ENCODE data around the gene ZNF124. TPM values are rescaled to one million over a fixed set of nuclear protein-coding genes. Genes with fewer than 3 reads are reported as not detected.

Gene ZNF124
- total RNA-seq, 4 donors from 2014 or later: 14.2 to 29.4 (median 23.2) TPM

DNA sequence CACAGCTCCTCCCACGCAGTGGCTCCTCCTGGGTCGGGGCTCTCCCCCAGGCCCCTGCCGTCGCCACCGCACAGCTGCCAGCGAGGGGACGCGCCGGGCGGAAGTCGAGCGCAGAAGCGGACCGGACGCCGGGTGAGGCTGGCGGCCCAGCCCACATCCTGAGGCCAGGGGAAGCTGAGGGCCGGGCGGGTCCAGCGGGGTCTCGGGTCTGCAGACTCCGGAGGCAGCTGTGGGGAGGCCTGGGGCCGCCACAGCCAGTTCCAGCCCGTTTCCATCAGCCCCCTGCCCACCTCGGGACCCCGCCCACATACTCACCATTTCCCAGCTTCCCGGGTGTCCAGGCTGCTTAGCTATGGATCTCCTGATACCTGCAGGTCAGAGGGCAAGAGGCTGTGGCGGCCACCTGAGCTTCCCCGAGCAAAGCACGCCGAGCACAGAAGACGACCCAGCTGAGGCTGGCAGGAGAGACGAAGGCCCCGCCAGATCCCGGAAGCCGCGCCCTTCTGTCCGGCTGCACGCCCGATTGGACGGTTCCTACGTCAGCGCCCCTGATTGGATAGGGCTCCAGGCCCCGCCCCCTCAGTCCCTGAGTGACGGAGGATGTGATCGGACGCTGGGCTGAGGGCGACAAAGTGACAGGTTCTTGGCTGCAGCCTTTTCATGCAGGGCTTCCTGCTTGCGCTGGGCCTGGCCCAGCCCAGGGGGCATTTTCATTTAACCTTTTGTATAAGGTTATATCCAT lies 38.7 kb upstream of the ZNF124 start:
- no peak for TF ChIP-seq CTCF (IDR thresholded peaks at IDR 0.05; ENCODE audit: low read depth)

- TF ChIP-seq CTCF (IDR thresholded peaks at IDR 0.05; ENCODE audit: low read depth): no peak
These were observed 38.2 kb upstream of the ZNF124 start for GRCh38 chr1:247210062-247210375.

- no peak for TF ChIP-seq CTCF (IDR thresholded peaks at IDR 0.05; ENCODE audit: low read depth)
These were observed 37.6 kb upstream of the ZNF124 start for GRCh38 chr1:247209396-247209795.

DNA sequence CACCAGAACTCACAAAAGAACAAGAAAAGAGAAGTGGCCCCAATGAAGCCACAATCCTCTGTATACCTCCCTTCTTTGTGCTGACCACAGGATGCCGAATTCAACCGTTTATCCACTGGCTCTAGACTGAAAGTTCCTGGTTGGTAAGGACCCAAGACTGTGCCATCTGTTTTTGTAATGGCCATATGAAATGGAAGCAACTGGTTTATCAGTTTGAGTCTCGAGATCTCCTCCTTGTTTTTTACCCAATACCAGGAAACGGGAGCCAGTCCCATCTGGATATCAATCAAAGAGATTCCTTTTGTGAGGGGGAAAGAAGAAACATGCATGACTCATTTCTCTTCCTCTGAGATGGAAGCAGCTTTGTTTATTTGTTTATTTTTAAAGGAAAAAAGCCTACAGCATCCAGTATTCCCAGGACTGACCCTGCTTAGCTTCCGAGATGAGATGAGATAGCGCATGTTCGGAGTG lies 32.4 kb upstream of the ZNF124 start:
- no peak for TF ChIP-seq CTCF (IDR thresholded peaks at IDR 0.05; ENCODE audit: low read depth)

DNA sequence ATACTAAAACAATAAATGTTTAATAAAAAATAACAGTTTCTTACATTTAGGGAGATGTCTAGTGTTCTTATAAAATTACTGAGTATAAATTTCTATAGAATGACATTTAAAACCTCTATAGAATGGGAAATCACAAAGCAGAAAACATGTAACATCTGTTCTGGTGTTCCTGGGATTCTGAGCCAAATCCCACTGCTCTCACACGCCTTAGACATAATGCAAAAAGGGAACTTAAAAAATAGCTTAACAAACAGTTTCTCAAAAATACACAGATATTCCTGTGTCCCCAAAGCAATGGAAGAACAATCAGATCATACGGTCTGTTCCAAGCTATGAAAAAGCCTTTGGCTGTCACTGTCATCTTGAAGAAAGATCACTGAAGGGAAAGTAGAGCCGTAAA lies 27.0 kb upstream of the ZNF124 start:
- no peak for TF ChIP-seq CTCF (IDR thresholded peaks at IDR 0.05; ENCODE audit: low read depth)

GRCh38 chr1:247193958-247194357 lies 22.1 kb upstream of the ZNF124 start:
- no peak for TF ChIP-seq CTCF (IDR thresholded peaks at IDR 0.05; ENCODE audit: low read depth)

DNA sequence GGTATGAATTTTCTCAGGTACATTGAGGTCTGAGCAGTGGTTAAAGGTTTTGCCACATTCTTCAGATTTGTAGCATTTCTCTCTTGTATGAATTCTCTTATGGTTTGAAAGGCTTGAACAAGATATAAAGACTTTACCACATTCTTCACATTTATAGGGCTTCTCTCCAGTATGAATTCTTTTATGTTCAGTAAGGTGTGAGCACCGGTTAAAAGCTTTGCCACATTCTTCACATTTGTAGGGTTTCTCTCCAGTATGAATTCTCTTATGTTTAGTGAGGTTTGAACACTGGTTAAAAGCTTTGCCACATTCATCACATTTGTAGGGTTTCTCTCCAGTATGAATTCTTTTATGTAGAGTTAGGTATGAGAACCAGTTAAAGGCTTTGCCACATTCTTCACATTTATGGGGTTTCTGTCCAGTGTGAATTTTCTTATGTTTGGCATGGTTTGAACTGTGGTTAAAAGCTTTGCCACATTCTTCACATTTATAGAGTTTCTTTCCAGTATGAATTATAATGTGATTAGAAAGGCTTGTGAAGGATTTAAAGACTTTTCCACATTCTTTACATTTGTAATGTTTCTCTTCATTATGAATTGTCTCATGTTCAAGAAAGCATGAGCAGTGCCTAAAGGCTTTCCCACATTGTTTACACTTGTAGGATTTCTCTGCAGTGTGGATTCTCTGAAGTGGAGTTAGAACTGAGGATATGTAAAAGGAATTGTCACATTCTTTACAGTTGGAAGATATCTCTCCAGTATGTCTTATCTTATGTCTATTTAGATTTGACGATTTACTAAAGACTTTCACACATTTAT lies 18.4 kb upstream of the ZNF124 start:
- TF ChIP-seq CTCF (IDR thresholded peaks at IDR 0.05; ENCODE audit: low read depth): no peak
